Measurements from ENCODE around the gene AZIN2. TPM values are rescaled to one million over a fixed set of nuclear protein-coding genes. Genes with fewer than 3 reads are reported as not detected.

The AZIN2 gene
- total and polyA plus RNA-seq, 10 of the 15 experiments (the other 5 are each of a cell fraction or from before 2014, with no cell fraction given): 0.02 to 0.85 (median 0.23) TPM

- H3K27ac ChIP-seq (ENCODE audit: control insufficient read depth, insufficient read depth): no peak overlapping the region
- no TSS peak for BruUV-seq (replicated peaks)
- H3K79me2 ChIP-seq (ENCODE audit: control insufficient read depth, insufficient read depth, low read length): no peaks in the 10 kb centered on the region
- in situ Hi-C loops (cut with MboI): no loop called here
- 92% methylated on average over 3 of the region's 3 CpGs for WGBS (ENCODE audit: insufficient coverage, insufficient replicate concordance, low lambda C conversion rate, missing lambda C conversion rate)
- ChIA-PET SMC1A (ENCODE audit: uncharacterized antibody, unreplicated experiment) (no interaction called here), RAD21 (ENCODE audit: unreplicated experiment) (no interaction called here), CTCF (interaction anchor here (1.0 kb wide), 1 partner anchor 267 kb away, joined by 3 read pairs; no protein-coding TSS in a partner anchor), POLR2A (no interaction called here)
- no peaks in the 10 kb centered on the region for H3K27me3 ChIP-seq (replicated peaks in 1 of 2; ENCODE audit: control insufficient read depth in 2 of 2, insufficient read depth in 2 of 2, low read length in 1 of 2)
- FAIRE-seq: no peak
- no peak for TF ChIP-seq TCF3 (IDR thresholded peaks at IDR 0.05; ENCODE audit: borderline replicate concordance, insufficient read depth, low read depth, low read length)
- TF ChIP-seq DPF2 (IDR thresholded peaks at IDR 0.05): no peak
- no peak for TF ChIP-seq GATAD2B (conservative IDR thresholded peaks at IDR 0.05; ENCODE audit: low read depth)
- no peak for TF ChIP-seq SP1 (IDR thresholded peaks at IDR 0.05; ENCODE audit: low read depth, low read length)
- TF ChIP-seq SIN3A (IDR thresholded peaks at IDR 0.05; ENCODE audit: low read depth, low read length): no peak
- TF ChIP-seq JUNB (IDR thresholded peaks at IDR 0.05): no peak
- TF ChIP-seq ZNF24 (IDR thresholded peaks at IDR 0.05): no peak
- no peak for TF ChIP-seq ZBTB4 (CRISPR knock-in tag; IDR thresholded peaks at IDR 0.05)
- no peak for TF ChIP-seq CHD4 (IDR thresholded peaks at IDR 0.05)
- no peak for TF ChIP-seq NFYA (IDR thresholded peaks at IDR 0.05; ENCODE audit: borderline replicate concordance, low read depth, low read length)
- no peak for TF ChIP-seq ZNF592 (IDR thresholded peaks at IDR 0.05)
- TF ChIP-seq PKNOX1 (IDR thresholded peaks at IDR 0.05): no peak
- TF ChIP-seq STAT1 (conservative IDR thresholded peaks at IDR 0.05): no peak
- no peak for TF ChIP-seq KAT2A (conservative IDR thresholded peaks at IDR 0.05; ENCODE audit: control insufficient read depth, low read depth, low read length)
- no peak for TF ChIP-seq NFIC (IDR thresholded peaks at IDR 0.05; ENCODE audit: low read depth, low read length)
- no peak for TF ChIP-seq MLLT1 (IDR thresholded peaks at IDR 0.05)
- no peak for TF ChIP-seq TCF12 (IDR thresholded peaks at IDR 0.05; ENCODE audit: low read depth, low read length)
- no peak for ATAC-seq
- H3K9ac ChIP-seq (ENCODE audit: control insufficient read depth, insufficient read depth, low read length): no peak overlapping the region
- H3K9me3 ChIP-seq (replicated peaks; ENCODE audit: control insufficient read depth, insufficient read depth, low read length): no peaks in the 10 kb centered on the region
- no peaks in the 10 kb centered on the region; a peak in 1 of 4 replicates for H3K36me3 ChIP-seq (ENCODE audit: control insufficient read depth in 2 of 2, insufficient read depth in 2 of 2, low read length in 1 of 2)
- no peak overlapping the region for H2AFZ ChIP-seq (ENCODE audit: control insufficient read depth, low read depth, low read length)
- no peaks in the 10 kb centered on the region for H3K4me1 ChIP-seq (ENCODE audit: control insufficient read depth, insufficient read depth, low read length)
- no peak overlapping the region for H3K4me2 ChIP-seq (ENCODE audit: control insufficient read depth, insufficient read depth)
- intact Hi-C loops (cut with micrococcal nuclease; ENCODE audit: unreplicated experiment): no loop called here
- DNase-seq (ENCODE audit: low read depth, low spot score): no peak
- H4K20me1 ChIP-seq (ENCODE audit: control insufficient read depth, insufficient read depth): no peaks in the 10 kb centered on the region
- H3K4me3 ChIP-seq: no peak overlapping the region
Measured at GRCh38 chr1:33158366-33158765, 77.4 kb downstream of the AZIN2 start.
